Body of pancreas (tissue), 4 donors: Measurements from ENCODE around the gene GRHL1.
A peak's percentile ranks its signal among the peaks of the same experiment; 100 is the strongest.

ENCODE experiments used
- CTCF ChIP-seq, 7 experiments: fragments of 450-650 bp in 4 of 7; fragments of 200-600 bp in 3 of 7; sonication (generic) in 3 of 7; IDR thresholded peaks; one replicate each; pipeline ENCODE4 v1.5.1; 2016 to 2019; ENCODE audit warnings: antibody characterized with exemption in 7 of 7
- POLR2A ChIP-seq, 3 donors: fragments of 450-650 bp; IDR thresholded peaks; one replicate each; pipeline ENCODE4 v1.6.1; 2016; ENCODE audit warnings: antibody characterized with exemption in 3 of 3, mild to moderate bottlenecking in 2 of 3

- TF ChIP-seq POLR2A (IDR thresholded peaks at IDR 0.05), result no peak
- peak in 2 of 7 experiments; percentile 16 to 31 for TF ChIP-seq CTCF (IDR thresholded peaks at IDR 0.05)
Observed at GRCh38 chr2:10022445-10022844, 71.0 kb downstream of the GRHL1 start.
